Coronary artery (tissue), 2 donors: ENCODE measurements around the gene SMARCE1.

Experiments
- DNase-seq: peaks from one replicate; pipeline ENCODE4 v3.0.0-alpha.2; 2017; ENCODE audit warnings: low spot score
- H3K27ac ChIP-seq, 2 donors: fragments of 200-600 bp; sonication (generic); one replicate each; pipeline ENCODE4 v1.5.1; 2016 to 2019
- H3K4me3 ChIP-seq: fragments of 200-600 bp; sonication (generic); 2 replicates; pipeline ENCODE4 v1.5.1; 2016; ENCODE audit warnings: mild to moderate bottlenecking, moderate library complexity
- CTCF ChIP-seq: fragments of 200-600 bp; sonication (generic); IDR thresholded peaks from one replicate; pipeline ENCODE4 v1.5.1; 2019; ENCODE audit warnings: antibody characterized with exemption

Gene SMARCE1

GRCh38 chr17:40664582-40665333 is 17.1 kb upstream of the SMARCE1 start, which contains the start of gene KRT222:
Gene KRT222, minus strand, starts transcription at chr17:40665177. Its CDS starts 78 bp downstream, at chr17:40665099.
- TF ChIP-seq CTCF = no peak
- DNase-seq = no peak
- H3K4me3 ChIP-seq = peak within 1 kb of the TSS; percentile 54
- peak within 1 kb of the TSS in 1 of 2 donors; percentile 18 for H3K27ac ChIP-seq

- no peak overlapping the region for H3K27ac ChIP-seq
- no peak for DNase-seq
- no peak for TF ChIP-seq CTCF
- no peak overlapping the region for H3K4me3 ChIP-seq
Measured at GRCh38 chr17:40663252-40663651, 15.6 kb upstream of the SMARCE1 start.

GRCh38 chr17:40659911-40660310 is 12.3 kb upstream of the SMARCE1 start:
- no peak for DNase-seq
- Histone ChIP-seq H3K27ac (no peak overlapping the region), H3K4me3 (no peak overlapping the region)
- no peak for TF ChIP-seq CTCF

- TF ChIP-seq CTCF = no peak
- no peak overlapping the region for H3K4me3 ChIP-seq
- DNase-seq = no peak
- H3K27ac ChIP-seq = no peak overlapping the region
Measured at GRCh38 chr17:40658396-40658795, 10.8 kb upstream of the SMARCE1 start.

GRCh38 chr17:40651939-40652338 is 4.3 kb upstream of the SMARCE1 start:
- no peak for DNase-seq
- Histone ChIP-seq H3K4me3 (no peak overlapping the region), H3K27ac (no peak overlapping the region)
- no peak for TF ChIP-seq CTCF

- peak overlapping the region; percentile 79 for H3K4me3 ChIP-seq
- TF ChIP-seq CTCF = no peak
- DNase-seq = no peak
- H3K27ac ChIP-seq = peak overlapping the region; percentile 98 to 99
Measured at GRCh38 chr17:40648384-40648968, 858 bp upstream of the SMARCE1 start.
